Fibroblast of skin of right biceps (primary cell): ENCODE results near the gene DYNC2LI1.

ENCODE experiments used
- DNase-seq: peaks from one replicate; pipeline ENCODE4 v3.0.0-alpha.2; 2013

The DYNC2LI1 gene

GRCh38 chr2:43819491-43820163, 45.8 kb downstream of the DYNC2LI1 start:
- no peak for DNase-seq

GRCh38 chr2:43822839-43823238, 49.0 kb downstream of the DYNC2LI1 start:
- no peak for DNase-seq

GRCh38 chr2:43823751-43824150, 49.9 kb downstream of the DYNC2LI1 start:
- no peak for DNase-seq

- no peak for DNase-seq
Observed at GRCh38 chr2:43824512-43824911, 50.7 kb downstream of the DYNC2LI1 start.

GRCh38 chr2:43824951-43825493, 51.2 kb downstream of the DYNC2LI1 start:
- no peak for DNase-seq

GRCh38 chr2:43825841-43826240, 52.0 kb downstream of the DYNC2LI1 start:
- no peak for DNase-seq

GRCh38 chr2:43826305-43827250, 52.7 kb downstream of the DYNC2LI1 start:
- DNase-seq = no peak

GRCh38 chr2:43831543-43832294, 57.9 kb downstream of the DYNC2LI1 start:
- DNase-seq = no peak

GRCh38 chr2:43832457-43832856, 58.6 kb downstream of the DYNC2LI1 start:
- peak; percentile 7 for DNase-seq

GRCh38 chr2:43837033-43837432, 63.2 kb downstream of the DYNC2LI1 start:
- no peak for DNase-seq

GRCh38 chr2:43837831-43838559, 64.2 kb downstream of the DYNC2LI1 start:
- DNase-seq = no peak

GRCh38 chr2:43838560-43839267, 64.9 kb downstream of the DYNC2LI1 start, which contains the start of the genes ABCG5 and ABCG8:
ABCG5 (minus strand) TSS chr2:43838839; CDS start chr2:43838679, 160 bp downstream.
ABCG8 (plus strand) TSS chr2:43838971; CDS start chr2:43839054, 83 bp downstream.
- no peak for DNase-seq

- DNase-seq = no peak
Observed at GRCh38 chr2:43839776-43840564, 66.1 kb downstream of the DYNC2LI1 start.

GRCh38 chr2:43840965-43841364, 67.1 kb downstream of the DYNC2LI1 start:
- no peak for DNase-seq

GRCh38 chr2:43841949-43842865, 68.4 kb downstream of the DYNC2LI1 start:
- no peak for DNase-seq

- DNase-seq = no peak
Observed at GRCh38 chr2:43842866-43843226, 69.0 kb downstream of the DYNC2LI1 start.

GRCh38 chr2:43845181-43845580, 71.3 kb downstream of the DYNC2LI1 start:
- DNase-seq = no peak

- DNase-seq = no peak
Observed at GRCh38 chr2:43846140-43846793, 72.4 kb downstream of the DYNC2LI1 start.

GRCh38 chr2:43848214-43848613, 74.4 kb downstream of the DYNC2LI1 start:
- no peak for DNase-seq
